CD14-positive monocyte (primary cell): Measurements from ENCODE around the gene SYCP3. TPM values are rescaled to one million over a fixed set of nuclear protein-coding genes. Genes with fewer than 3 reads are reported as not detected.

Experiments used
- DNase-seq, 3 donors: peaks; one replicate each; pipeline ENCODE4 v3.0.0-alpha.2; 2011 to 2022
- H2AFZ ChIP-seq: 2 replicates; pipeline ENCODE4 v1.6.0; 2012; ENCODE audit warnings: mild to moderate bottlenecking, low read depth, low read length, inconsistent platforms; ENCODE audit not compliant: insufficient read depth, poor library complexity, severe bottlenecking
- H3K27ac ChIP-seq, 2 donors: 1 replicate in 1 of 2; 2 replicates in 1 of 2; pipeline ENCODE4 v1.5.1; 2012 to 2013; ENCODE audit warnings: low read length in 2 of 2, control low read depth in 1 of 2, inconsistent platforms in 1 of 2, low read depth in 1 of 2, mild to moderate bottlenecking in 1 of 2
- H3K27me3 ChIP-seq, 2 donors: one replicate each; pipeline versions ENCODE4 v1.6.0 to v1.6.1; 2011 to 2013; ENCODE audit warnings: low read length in 2 of 2; ENCODE audit not compliant: control insufficient read depth in 2 of 2, insufficient read depth in 2 of 2
- H3K36me3 ChIP-seq, 2 donors: replicated peaks in 1 of 2; 1 replicate in 1 of 2; 2 replicates in 1 of 2; pipeline versions ENCODE4 v1.5.1 to v1.6.1; 2012 to 2013; ENCODE audit warnings: low read length in 2 of 2, control low read depth in 1 of 2, inconsistent platforms in 1 of 2, mild to moderate bottlenecking in 1 of 2; ENCODE audit not compliant: insufficient read depth in 2 of 2, control insufficient read depth in 1 of 2
- H3K4me1 ChIP-seq, 2 donors: 1 replicate in 1 of 2; 2 replicates in 1 of 2; pipeline versions ENCODE4 v1.5.1 to v1.6.1; 2012 to 2013; ENCODE audit warnings: low read length in 2 of 2, control low read depth in 1 of 2, inconsistent platforms in 1 of 2, mild to moderate bottlenecking in 1 of 2, moderate library complexity in 1 of 2; ENCODE audit not compliant: insufficient read depth in 2 of 2, control insufficient read depth in 1 of 2
- H3K4me2 ChIP-seq: replicated peaks from 2 replicates; pipeline ENCODE3; 2012; ENCODE audit warnings: low read length, moderate library complexity, mild to moderate bottlenecking; ENCODE audit not compliant: poor library complexity, severe bottlenecking; ENCODE audit errors: extremely low read depth
- H3K4me3 ChIP-seq, 3 experiments: fragments of 200-600 bp in 1 of 3; sonication (generic) in 1 of 3; replicated peaks in 1 of 3; 1 replicate in 2 of 3; 2 replicates in 1 of 3; pipeline ENCODE4 v1.5.1; 2011 to 2013; ENCODE audit warnings: low read length in 3 of 3, mild to moderate bottlenecking in 3 of 3, control low read depth in 2 of 3, low read depth in 2 of 3, inconsistent platforms in 1 of 3, moderate library complexity in 1 of 3
- H3K79me2 ChIP-seq: 2 replicates; pipeline ENCODE4 v1.6.0; 2012; ENCODE audit warnings: mild to moderate bottlenecking, control low read depth, inconsistent platforms, low read length, moderate library complexity; ENCODE audit not compliant: insufficient read depth
- H3K9ac ChIP-seq: 2 replicates; pipeline ENCODE4 v1.6.0; 2017; ENCODE audit warnings: low read length, mild to moderate bottlenecking; ENCODE audit not compliant: insufficient read depth, poor library complexity, severe bottlenecking
- H3K9me3 ChIP-seq, 2 donors: replicated peaks in 1 of 2; 1 replicate in 1 of 2; 2 replicates in 1 of 2; pipeline versions ENCODE4 v1.5.1 to v1.6.1; 2012 to 2013; ENCODE audit warnings: low read length in 2 of 2, control low read depth in 1 of 2; ENCODE audit not compliant: control insufficient read depth in 1 of 2, insufficient read depth in 1 of 2
- H4K20me1 ChIP-seq: 2 replicates; pipeline ENCODE4 v1.6.0; 2012; ENCODE audit warnings: mild to moderate bottlenecking, low read length, control low read depth, moderate library complexity; ENCODE audit not compliant: insufficient read depth
- H3K27ac Mint-ChIP-seq, 7 donors: one replicate each; pipeline ENCODE4 v1.8.0; 2020; ENCODE audit warnings: mild to moderate bottlenecking in 7 of 7, mixed read lengths in 7 of 7, moderate library complexity in 6 of 7, inconsistent platforms in 2 of 7
- H3K27me3 Mint-ChIP-seq, 3 donors: one replicate each; pipeline ENCODE4 v1.8.0; 2021 to 2022; ENCODE audit warnings: low read depth in 3 of 3, mild to moderate bottlenecking in 3 of 3, mixed read lengths in 3 of 3, moderate library complexity in 3 of 3, inconsistent platforms in 1 of 3
- H3K36me3 Mint-ChIP-seq, 2 donors: one replicate each; pipeline ENCODE4 v1.8.0; 2020; ENCODE audit warnings: mixed read lengths in 2 of 2, inconsistent platforms in 1 of 2, mild to moderate bottlenecking in 1 of 2
- H3K4me1 Mint-ChIP-seq: one replicate; pipeline ENCODE4 v1.8.0; 2020; ENCODE audit warnings: mild to moderate bottlenecking, mixed read lengths
- H3K4me3 Mint-ChIP-seq, 2 donors: one replicate each; pipeline ENCODE4 v1.8.0; 2020; ENCODE audit warnings: mild to moderate bottlenecking in 2 of 2, mixed read lengths in 2 of 2, moderate library complexity in 1 of 2
- H3K9me3 Mint-ChIP-seq, 7 donors: one replicate each; pipeline ENCODE4 v1.8.0; 2020 to 2022; ENCODE audit warnings: mixed read lengths in 7 of 7, mild to moderate bottlenecking in 6 of 7, moderate library complexity in 6 of 7, inconsistent platforms in 2 of 7
- CTCF ChIP-seq: fragments of 200-600 bp; IDR thresholded peaks from one replicate; pipeline ENCODE4 v1.8.0; 2022; ENCODE audit warnings: antibody characterized with exemption, mild to moderate bottlenecking
- WGBS: methylation state at CpG from one replicate; pipeline ENCODE4 v1.1.5; 2013; ENCODE audit warnings: missing lambda C conversion rate; ENCODE audit not compliant: insufficient coverage; 5-methylcytosine and 5-hydroxymethylcytosine counted together
- intact Hi-C, 2 donors: fragments of 100-400 bp; cut with micrococcal nuclease; formaldehyde crosslinking; loops; one replicate each; pipeline versions ENCODE4 v1.15.0 to v1.15.1; 2023
- polyA plus RNA-seq, 3 donors: library from polyadenylated mRNA; depleted of rRNA in 1 of 3; unstranded in 2 of 3; stranded (reverse) in 1 of 3; fragments of 300-500 nt in 2 of 3; fragments of >200 nt in 1 of 3; fragmentation: Illumina TruSeq in 2 of 3; gene quantifications; 1 replicate in 2 of 3; 2 replicates in 1 of 3; pipeline ENCODE4 v1.2.3, GENCODE V29; 2012 to 2021

The SYCP3 gene
- polyA plus RNA-seq, 3 donors: 0.15 TPM; not detected in 2

- Histone ChIP-seq H3K9ac (no peak overlapping the region), H3K79me2 (no peaks in the 10 kb centered on the region), H3K4me2 (no peak overlapping the region), H4K20me1 (no peaks in the 10 kb centered on the region), H3K4me1 (peaks cover 35 to 37% of the 10 kb centered on the region in 2 donors), H3K36me3 (peaks cover 45 to 66% of the 10 kb centered on the region in 2 donors), H3K9me3 (no peaks in the 10 kb centered on the region), H2AFZ (no peak overlapping the region), H3K27ac (no peak overlapping the region), H3K27me3 (no peaks in the 10 kb centered on the region), H3K4me3 (no peak overlapping the region)
- Mint-ChIP-seq H3K27me3 (no peaks in the 10 kb centered on the region), H3K9me3 (no peaks in the 10 kb centered on the region), H3K27ac (peak overlapping the region in 4 of 7 donors; percentile 2 to 50 (median 12)), H3K4me1 (peaks cover 37% of the 10 kb centered on the region), H3K36me3 (peaks cover 56% of the 10 kb centered on the region in 2 donors), H3K4me3 (no peak overlapping the region)
- intact Hi-C loops: no loop called here
- WGBS: 100% methylated on average over 2 of the region's 2 CpGs
- no peak for DNase-seq
- TF ChIP-seq CTCF: no peak
These were observed 29.5 kb upstream of the SYCP3 start for GRCh38 chr12:101768781-101769180.

DNA sequence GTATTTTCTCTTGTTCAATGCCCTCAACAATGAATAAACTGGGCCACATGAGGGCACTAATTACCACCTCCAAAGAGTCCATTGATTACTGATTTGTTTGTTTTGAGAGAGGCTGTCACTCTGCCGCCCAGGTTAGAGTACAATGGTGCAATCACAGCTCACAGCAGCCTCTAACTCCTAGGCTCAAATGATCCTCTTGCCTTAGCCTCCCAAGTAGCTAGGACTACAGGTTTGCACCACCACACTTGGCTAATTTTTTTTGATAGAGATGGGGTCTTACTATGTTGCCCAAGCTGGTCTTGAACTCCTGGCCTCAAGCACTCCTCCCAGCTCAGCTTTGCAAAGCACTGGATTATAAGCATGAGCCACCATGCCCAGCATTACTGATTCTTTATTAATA, 28.3 kb upstream of the SYCP3 start:
- H3K9ac ChIP-seq: no peak overlapping the region
- intact Hi-C loops: no loop called here
- no peaks in the 10 kb centered on the region for H3K27me3 ChIP-seq
- no peaks in the 10 kb centered on the region for H3K27me3 Mint-ChIP-seq
- no CpG with 5 or more reads among the region's 1 CpG for WGBS
- no peak overlapping the region for H3K4me3 Mint-ChIP-seq
- TF ChIP-seq CTCF: no peak
- H3K79me2 ChIP-seq: no peaks in the 10 kb centered on the region
- no peaks in the 10 kb centered on the region for H3K9me3 ChIP-seq
- H3K27ac ChIP-seq: no peak overlapping the region
- H2AFZ ChIP-seq: no peak overlapping the region
- no peaks in the 10 kb centered on the region for H4K20me1 ChIP-seq
- H3K4me2 ChIP-seq: no peak overlapping the region
- no peaks in the 10 kb centered on the region for H3K9me3 Mint-ChIP-seq
- H3K27ac Mint-ChIP-seq: peak overlapping the region in 1 of 7 donors; percentile 35
- H3K4me3 ChIP-seq: no peak overlapping the region
- peaks cover 35% of the 10 kb centered on the region for H3K4me1 Mint-ChIP-seq
- peaks cover 53 to 56% of the 10 kb centered on the region in 2 donors for H3K36me3 Mint-ChIP-seq
- no peak for DNase-seq
- peaks cover 35 to 37% of the 10 kb centered on the region in 2 donors for H3K4me1 ChIP-seq
- H3K36me3 ChIP-seq: peaks cover 45 to 66% of the 10 kb centered on the region in 2 donors
